Ectodermal cell (in vitro differentiated cells): ENCODE data around the gene NKX2-8. TPM values are rescaled to one million over a fixed set of nuclear protein-coding genes. Genes with fewer than 3 reads are reported as not detected.

Experiments
- H3K27ac ChIP-seq: 2 replicates; pipeline ENCODE4 v1.7.0; 2013; ENCODE audit warnings: mild to moderate bottlenecking, low read depth, low read length; ENCODE audit not compliant: insufficient read depth, poor library complexity, severe bottlenecking
- H3K27me3 ChIP-seq: 2 replicates; pipeline ENCODE4 v1.7.0; 2013; ENCODE audit warnings: mild to moderate bottlenecking, low read length; ENCODE audit not compliant: insufficient read depth, control insufficient read depth, poor library complexity, severe bottlenecking
- H3K36me3 ChIP-seq: one replicate; pipeline ENCODE4 v1.7.0; 2013; ENCODE audit warnings: low read length; ENCODE audit not compliant: control insufficient read depth, insufficient read depth
- H3K4me1 ChIP-seq: one replicate; pipeline ENCODE4 v1.7.0; 2013; ENCODE audit warnings: low read length; ENCODE audit not compliant: control insufficient read depth, insufficient read depth
- H3K4me3 ChIP-seq: 2 replicates; pipeline ENCODE4 v1.7.0; 2013; ENCODE audit warnings: low read depth, low read length, control low read depth; ENCODE audit not compliant: insufficient read depth
- H3K9me3 ChIP-seq: 2 replicates; pipeline ENCODE4 v1.7.0; 2013; ENCODE audit warnings: mild to moderate bottlenecking, low read length, moderate library complexity; ENCODE audit not compliant: control insufficient read depth
- WGBS, 2 experiments: methylation state at CpG; one replicate each; pipeline ENCODE4 v1.1.7; 2013; ENCODE audit warnings: missing lambda C conversion rate in 2 of 2; 5-methylcytosine and 5-hydroxymethylcytosine counted together
- polyA plus RNA-seq, 4 experiments: library from polyadenylated mRNA; stranded (reverse); fragments of 50-300 nt; gene quantifications; one replicate each; pipeline ENCODE4 v1.2.3, GENCODE V29; 2013

NKX2-8 gene
- polyA plus RNA-seq (2013, experiment 1 of 4) = not detected
- not detected for polyA plus RNA-seq (2013, experiment 2 of 4)
- polyA plus RNA-seq (2013, experiment 3 of 4) = not detected
- not detected for polyA plus RNA-seq (2013, experiment 4 of 4)

DNA sequence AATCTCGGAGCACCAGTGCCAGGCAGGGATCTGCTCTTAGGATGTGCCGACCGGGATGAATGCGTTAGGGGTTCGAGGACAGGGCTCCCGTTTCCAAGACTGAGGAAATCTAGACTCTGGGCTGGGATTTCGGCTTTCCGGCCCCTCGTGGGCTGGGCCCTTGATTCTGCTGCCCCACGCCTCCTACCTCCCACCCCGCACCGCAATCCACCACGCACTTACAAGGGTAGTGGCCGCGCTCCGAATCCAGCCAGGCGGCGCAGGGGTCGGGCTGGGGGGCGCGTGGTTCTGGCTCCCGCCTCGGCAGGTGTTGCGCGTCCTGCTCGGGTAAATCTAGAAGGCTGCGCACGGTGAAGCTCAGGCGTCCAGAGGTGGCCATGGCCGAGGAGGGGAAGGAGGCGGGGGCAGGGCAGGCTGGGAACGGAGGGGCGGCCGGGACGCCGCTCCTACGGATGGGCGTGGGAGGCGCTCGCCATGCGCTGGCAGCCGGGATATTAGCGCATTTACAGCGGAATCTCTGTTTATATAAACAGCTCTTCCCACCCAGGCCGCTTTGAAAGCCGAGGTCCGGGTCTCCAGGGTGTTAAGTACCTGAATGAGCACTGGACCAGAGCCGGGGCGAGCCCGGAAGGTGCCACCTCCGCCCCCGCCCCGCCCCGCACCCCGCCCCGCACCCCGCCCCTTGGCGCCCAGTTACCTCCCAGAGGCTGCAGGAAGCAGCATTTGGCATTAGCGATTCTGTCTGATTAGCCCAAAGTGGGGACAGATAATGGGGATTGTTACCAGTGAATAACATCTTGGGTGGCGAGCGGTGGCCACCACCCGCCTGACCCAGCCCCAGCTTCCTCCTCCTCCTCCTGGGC lies at the start of gene NKX2-8:
TSS of gene NKX2-8 (minus strand) at position 604 of the 863 bp plus-strand sequence. CDS start at position 379, 225 bp downstream.
- 2 to 3% methylated on average over 62 of the region's 62 CpGs for WGBS, 2 experiments
- H3K9me3 ChIP-seq = no peaks in the 10 kb centered on the region

DNA sequence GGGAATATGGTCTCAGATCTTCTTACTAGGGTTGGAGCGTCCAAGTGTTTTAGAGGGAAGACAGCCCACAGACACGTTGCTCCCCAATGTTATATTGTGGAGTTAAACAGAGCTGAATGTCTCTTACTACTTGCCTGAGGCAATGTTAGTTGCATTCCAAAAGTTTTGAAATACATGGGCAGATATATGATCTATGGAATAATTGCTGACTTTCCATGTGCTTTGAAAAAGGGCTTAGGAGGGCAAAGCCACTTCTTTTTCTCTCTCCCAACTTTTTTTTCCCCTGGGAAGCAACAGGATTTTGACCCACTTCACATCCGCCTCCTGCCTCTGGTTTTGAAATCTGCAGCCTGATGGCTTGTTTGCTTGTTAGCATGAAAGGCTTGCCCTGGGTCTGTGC lies 45.6 kb upstream of the NKX2-8 start:
- 81% methylated on average over 3 of the region's 3 CpGs for WGBS, 2 experiments
- H3K4me1 ChIP-seq = no peaks in the 10 kb centered on the region
- no peaks in the 10 kb centered on the region for H3K9me3 ChIP-seq
- H3K27me3 ChIP-seq = peaks cover 11% of the 10 kb centered on the region
- no peak overlapping the region for H3K27ac ChIP-seq
- no peak overlapping the region for H3K4me3 ChIP-seq
- H3K36me3 ChIP-seq = no peaks in the 10 kb centered on the region

More for the DNA sequence above, at the start of gene NKX2-8:
- no peak within 1 kb of the TSS for H3K27ac ChIP-seq
- peak within 1 kb of the TSS; percentile 37 for H3K4me3 ChIP-seq
- peaks cover 17% of the 10 kb centered on the region for H3K4me1 ChIP-seq
- peaks cover 100% of the 10 kb centered on the region for H3K27me3 ChIP-seq
- H3K36me3 ChIP-seq = no peaks in the 10 kb centered on the region

DNA sequence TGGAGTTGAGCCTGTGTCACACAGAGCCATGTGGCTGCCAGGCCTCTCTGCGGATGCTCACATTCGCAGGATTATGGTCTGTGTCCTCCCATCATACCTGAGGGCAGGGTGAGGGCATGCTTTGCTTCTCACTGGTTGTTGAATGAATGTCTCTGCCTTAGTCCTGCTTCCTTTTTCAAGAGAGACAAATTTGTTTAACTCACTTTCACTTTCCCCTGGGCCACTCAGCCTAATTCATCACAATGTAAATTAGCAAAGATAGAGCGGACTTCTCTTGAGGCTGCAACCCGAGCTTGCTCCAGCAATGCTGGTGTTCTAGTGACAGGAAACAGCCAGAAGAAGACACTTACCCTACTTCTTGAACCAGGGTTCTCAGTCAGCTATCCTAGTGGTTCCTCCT lies 43.7 kb upstream of the NKX2-8 start:
- Histone ChIP-seq H3K27me3 (peaks cover 8% of the 10 kb centered on the region), H3K4me3 (no peak overlapping the region), H3K27ac (no peak overlapping the region), H3K36me3 (no peaks in the 10 kb centered on the region), H3K9me3 (no peaks in the 10 kb centered on the region), H3K4me1 (no peaks in the 10 kb centered on the region)
- WGBS, 2 experiments = 90 to 91% methylated on average over 4 of the region's 4 CpGs

DNA sequence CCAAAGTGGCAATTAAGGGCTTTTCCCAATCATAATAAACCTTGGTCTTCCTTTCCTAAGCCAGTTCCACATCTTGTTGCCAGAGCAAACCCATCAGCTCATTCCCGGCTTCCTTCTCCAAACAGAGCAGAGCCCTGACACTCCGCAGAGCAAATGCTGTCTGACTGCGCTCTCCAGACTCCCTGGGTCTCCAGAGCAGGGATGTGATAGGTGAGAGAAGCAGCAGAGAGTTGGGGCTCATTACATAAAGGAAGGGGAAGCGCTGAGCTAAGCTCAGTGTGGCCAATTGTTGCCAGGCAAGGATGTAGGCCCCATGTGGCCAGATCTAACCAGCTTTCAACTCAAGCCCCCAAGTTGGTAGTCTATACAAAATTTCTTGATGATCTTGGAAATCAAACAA lies 43.0 kb upstream of the NKX2-8 start:
- no peaks in the 10 kb centered on the region for H3K9me3 ChIP-seq
- H3K4me3 ChIP-seq = no peak overlapping the region
- H3K36me3 ChIP-seq = no peaks in the 10 kb centered on the region
- H3K27me3 ChIP-seq = peaks cover 8% of the 10 kb centered on the region
- no peaks in the 10 kb centered on the region for H3K4me1 ChIP-seq
- H3K27ac ChIP-seq = no peak overlapping the region
- WGBS, 2 experiments = 86 to 88% methylated on average over 4 of the region's 4 CpGs

DNA sequence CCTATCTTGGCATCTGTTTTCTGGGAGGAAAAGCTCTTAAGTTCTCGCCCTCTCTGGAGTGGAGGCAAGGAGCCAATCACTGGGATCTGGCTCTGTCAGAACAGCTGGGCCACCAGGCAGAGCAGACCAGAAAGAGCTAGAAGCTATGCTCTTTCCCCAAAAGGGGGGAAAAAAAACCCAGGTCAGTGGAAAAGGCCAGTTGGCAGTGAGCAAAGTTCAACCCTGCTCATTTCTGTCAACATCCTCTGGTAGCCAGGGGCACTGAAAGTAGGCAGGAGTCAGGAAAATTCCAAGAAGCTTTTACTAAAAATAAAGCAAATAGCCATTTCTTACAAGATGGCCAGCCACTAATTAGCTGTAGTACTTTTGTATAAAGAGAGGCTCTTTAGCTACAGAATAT lies 42.6 kb upstream of the NKX2-8 start:
- Histone ChIP-seq H3K9me3 (no peaks in the 10 kb centered on the region), H3K27me3 (peaks cover 8% of the 10 kb centered on the region), H3K4me3 (no peak overlapping the region), H3K4me1 (no peaks in the 10 kb centered on the region), H3K27ac (no peak overlapping the region), H3K36me3 (no peaks in the 10 kb centered on the region)
- 91 to 93% methylated on average over 1 of the region's 1 CpG for WGBS, 2 experiments

DNA sequence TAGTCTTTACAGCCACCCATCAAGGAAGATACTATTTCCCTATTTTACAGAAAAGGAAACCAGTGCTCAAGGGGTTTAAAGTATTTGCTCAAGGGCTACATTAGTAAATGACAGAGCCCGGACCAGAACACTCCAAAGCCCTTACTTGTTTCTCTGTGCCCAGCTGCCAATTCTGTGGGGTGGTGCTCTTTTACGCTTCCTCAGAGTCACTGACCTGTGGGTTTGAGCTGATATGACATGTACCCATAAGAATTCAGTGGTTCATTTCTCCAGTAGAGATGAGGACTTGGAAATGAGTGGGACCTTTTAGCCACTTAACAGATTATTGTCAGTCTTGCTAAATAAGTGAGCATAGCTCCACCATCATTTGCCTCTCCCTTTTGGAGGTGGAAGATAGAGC lies 37.4 kb upstream of the NKX2-8 start:
- no peak overlapping the region for H3K4me3 ChIP-seq
- H3K27ac ChIP-seq = no peak overlapping the region
- H3K4me1 ChIP-seq = no peaks in the 10 kb centered on the region
- H3K9me3 ChIP-seq = no peaks in the 10 kb centered on the region
- no peaks in the 10 kb centered on the region for H3K27me3 ChIP-seq
- H3K36me3 ChIP-seq = no peaks in the 10 kb centered on the region
- 93 to 96% methylated on average over 2 of the region's 2 CpGs for WGBS, 2 experiments

DNA sequence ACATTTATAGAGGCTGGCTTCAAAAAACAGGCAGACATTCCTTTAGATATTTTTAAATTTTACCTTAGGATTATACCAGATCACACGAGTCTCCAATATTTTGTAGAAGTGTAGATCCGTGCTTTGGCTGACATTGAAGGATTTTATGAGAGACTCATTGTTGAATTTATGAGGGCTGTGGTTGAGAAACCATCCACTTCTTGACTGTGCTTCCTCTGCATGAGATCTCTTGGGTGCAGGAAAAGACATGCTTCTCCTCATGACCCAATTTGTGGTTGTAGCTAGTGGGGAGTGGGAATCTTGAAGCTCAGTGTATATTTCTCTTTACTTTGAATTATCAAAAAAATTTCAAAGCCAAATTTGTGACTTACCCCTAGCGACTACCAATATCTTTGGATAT lies 36.7 kb upstream of the NKX2-8 start:
- Histone ChIP-seq H3K4me1 (no peaks in the 10 kb centered on the region), H3K4me3 (no peak overlapping the region), H3K36me3 (no peaks in the 10 kb centered on the region), H3K27ac (no peak overlapping the region), H3K9me3 (no peaks in the 10 kb centered on the region), H3K27me3 (no peaks in the 10 kb centered on the region)
- 84 to 100% methylated on average over 2 of the region's 3 CpGs for WGBS, 2 experiments

DNA sequence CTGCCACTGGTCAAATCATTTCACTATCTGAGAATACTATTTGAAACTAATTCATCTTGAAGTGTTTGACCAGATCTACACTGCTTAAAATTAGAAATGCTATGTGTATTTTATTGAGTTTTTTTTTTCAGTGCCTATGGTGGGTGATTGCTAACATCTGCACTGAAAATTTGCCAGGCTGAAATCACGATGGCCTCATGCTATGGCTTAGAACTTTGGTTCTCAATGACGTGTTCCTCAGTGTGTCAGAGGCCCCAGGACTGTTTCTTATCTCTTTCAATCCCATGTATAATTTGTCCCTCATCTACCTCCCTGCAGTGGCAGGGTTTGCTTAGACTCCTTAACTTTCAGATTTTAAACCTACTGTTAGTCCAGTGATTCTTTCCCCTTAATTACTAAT lies 36.2 kb upstream of the NKX2-8 start:
- Histone ChIP-seq H3K36me3 (no peaks in the 10 kb centered on the region), H3K9me3 (no peaks in the 10 kb centered on the region), H3K4me1 (no peaks in the 10 kb centered on the region), H3K4me3 (no peak overlapping the region), H3K27ac (no peak overlapping the region), H3K27me3 (no peaks in the 10 kb centered on the region)
- WGBS, 2 experiments = 90 to 91% methylated on average over 2 of the region's 2 CpGs

DNA sequence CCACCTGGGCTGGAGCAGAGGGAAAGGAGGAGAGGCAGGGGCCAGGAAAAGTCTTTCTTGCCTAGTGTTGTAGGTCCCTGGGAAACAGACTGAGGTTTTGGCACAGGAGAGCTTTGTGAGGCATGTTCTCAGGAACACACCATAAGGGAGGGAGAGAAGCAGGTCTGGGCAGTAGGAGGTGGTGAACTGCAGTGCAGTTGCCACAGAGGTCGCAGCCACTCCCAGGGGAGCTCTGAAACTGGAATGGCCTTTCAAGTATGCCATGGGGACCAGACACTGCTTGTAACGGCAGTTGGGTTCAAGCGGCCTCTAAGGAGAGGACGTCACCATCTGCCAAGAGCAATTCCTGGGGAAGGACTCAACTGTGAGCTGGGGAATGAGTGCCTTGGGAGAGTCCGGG lies 35.4 kb upstream of the NKX2-8 start:
- Histone ChIP-seq H3K36me3 (no peaks in the 10 kb centered on the region), H3K4me1 (no peaks in the 10 kb centered on the region), H3K27ac (no peak overlapping the region), H3K4me3 (no peak overlapping the region), H3K9me3 (no peaks in the 10 kb centered on the region), H3K27me3 (no peaks in the 10 kb centered on the region)
- WGBS, 2 experiments = 89 to 92% methylated on average over 5 of the region's 5 CpGs

DNA sequence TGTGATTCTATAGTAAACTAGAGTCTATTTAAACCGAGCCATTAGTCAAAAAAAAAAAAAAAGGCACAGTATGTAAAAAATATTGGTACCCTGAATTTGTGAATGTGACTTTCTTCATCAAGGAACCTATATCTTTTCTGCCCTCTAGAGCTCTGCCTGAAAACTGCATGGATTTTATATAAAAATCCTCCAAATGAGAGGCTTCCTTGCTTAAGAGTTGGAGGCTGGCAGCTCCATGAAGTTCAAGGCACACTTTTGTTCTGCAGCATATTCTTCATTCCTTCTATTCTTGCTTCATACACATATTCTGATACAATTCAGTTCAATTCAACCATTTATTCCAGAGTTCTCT lies 23.1 kb upstream of the NKX2-8 start:
- Histone ChIP-seq H3K4me3 (no peak overlapping the region), H3K4me1 (peaks cover 5% of the 10 kb centered on the region), H3K27me3 (peaks cover 15% of the 10 kb centered on the region), H3K9me3 (no peaks in the 10 kb centered on the region), H3K27ac (no peak overlapping the region), H3K36me3 (no peaks in the 10 kb centered on the region)
- 50% methylated on average over 1 of the region's 1 CpG; no CpG with 5 or more reads in 1 of the 2 experiments for WGBS, 2 experiments
